ENCODE data around the gene ITPKC. TPM values are rescaled to one million over a fixed set of nuclear protein-coding genes. Genes with fewer than 3 reads are reported as not detected.

ITPKC gene
- total RNA-seq, 2 donors from 2014 or later = 40.8 to 44.5 TPM

DNA sequence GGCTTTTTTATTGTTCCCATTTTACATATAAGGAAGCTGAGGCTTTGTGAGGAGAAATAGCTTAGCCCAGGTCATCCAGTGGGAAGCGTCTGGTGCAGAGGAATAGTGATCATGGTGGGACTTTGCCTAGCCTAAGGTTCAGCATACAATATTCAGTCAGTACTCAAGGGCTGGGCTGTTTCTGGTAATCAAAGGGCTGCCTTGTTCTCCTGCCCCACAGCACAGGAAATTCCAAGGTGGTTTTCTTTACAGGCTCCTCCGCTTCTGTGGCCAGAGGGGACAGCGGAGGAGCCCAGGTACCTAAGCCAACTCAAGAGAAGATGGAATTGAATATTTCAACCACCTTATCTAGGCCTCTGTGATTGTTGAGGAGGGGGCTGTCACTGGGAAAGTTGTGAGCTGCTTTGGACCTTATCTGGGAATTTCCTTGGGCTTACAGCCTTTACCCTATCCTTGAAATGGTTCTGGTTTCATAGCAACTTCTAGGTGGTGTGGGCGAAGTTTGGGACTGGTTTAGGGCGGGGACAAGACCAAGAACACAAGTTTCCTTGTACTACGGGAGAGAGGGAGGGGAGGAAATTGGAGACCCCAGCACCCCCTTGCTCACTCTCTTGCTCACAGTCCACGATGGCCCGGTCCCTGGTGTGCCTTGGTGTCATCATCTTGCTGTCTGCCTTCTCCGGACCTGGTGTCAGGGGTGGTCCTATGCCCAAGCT is 58.2 kb downstream of the ITPKC start, which contains the start of gene MIA:
Gene MIA (plus strand): TSS at position 606 of the 716 bp plus-strand sequence. CDS start 22 bp downstream, at position 628.
- WGBS = 58% methylated on average over 9 of the region's 9 CpGs
- no peak for DNase-seq (ENCODE audit: low spot score)
- intact Hi-C loops (cut with DNase I) = no loop called here
- TF ChIP-seq, protein P1, sequence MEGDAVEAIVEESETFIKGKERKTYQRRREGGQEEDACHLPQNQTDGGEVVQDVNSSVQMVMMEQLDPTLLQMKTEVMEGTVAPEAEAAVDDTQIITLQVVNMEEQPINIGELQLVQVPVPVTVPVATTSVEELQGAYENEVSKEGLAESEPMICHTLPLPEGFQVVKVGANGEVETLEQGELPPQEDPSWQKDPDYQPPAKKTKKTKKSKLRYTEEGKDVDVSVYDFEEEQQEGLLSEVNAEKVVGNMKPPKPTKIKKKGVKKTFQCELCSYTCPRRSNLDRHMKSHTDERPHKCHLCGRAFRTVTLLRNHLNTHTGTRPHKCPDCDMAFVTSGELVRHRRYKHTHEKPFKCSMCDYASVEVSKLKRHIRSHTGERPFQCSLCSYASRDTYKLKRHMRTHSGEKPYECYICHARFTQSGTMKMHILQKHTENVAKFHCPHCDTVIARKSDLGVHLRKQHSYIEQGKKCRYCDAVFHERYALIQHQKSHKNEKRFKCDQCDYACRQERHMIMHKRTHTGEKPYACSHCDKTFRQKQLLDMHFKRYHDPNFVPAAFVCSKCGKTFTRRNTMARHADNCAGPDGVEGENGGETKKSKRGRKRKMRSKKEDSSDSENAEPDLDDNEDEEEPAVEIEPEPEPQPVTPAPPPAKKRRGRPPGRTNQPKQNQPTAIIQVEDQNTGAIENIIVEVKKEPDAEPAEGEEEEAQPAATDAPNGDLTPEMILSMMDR (IDR thresholded peaks at IDR 0.05) = no peak
- TF ChIP-seq POLR2AphosphoS5 (IDR thresholded peaks at IDR 0.05) (no peak), POLR2A (IDR thresholded peaks at IDR 0.05) (no peak)
- H3K27me3 ChIP-seq (replicated peaks; ENCODE audit: insufficient read depth) = no peaks in the 10 kb centered on the region
- H3K9me3 ChIP-seq = no peaks in the 10 kb centered on the region
- no peaks in the 10 kb centered on the region for H3K4me1 ChIP-seq (replicated peaks)
- no peaks in the 10 kb centered on the region for H3K36me3 ChIP-seq
- H3K27ac ChIP-seq = no peak within 1 kb of the TSS
- H3K4me3 ChIP-seq = no peak within 1 kb of the TSS

GRCh38 chr19:40775632-40776022 is 58.7 kb downstream of the ITPKC start:
- no peak for DNase-seq (ENCODE audit: low spot score)
- Histone ChIP-seq H3K27ac (no peak overlapping the region), H3K4me1 (replicated peaks) (no peaks in the 10 kb centered on the region)

DNA sequence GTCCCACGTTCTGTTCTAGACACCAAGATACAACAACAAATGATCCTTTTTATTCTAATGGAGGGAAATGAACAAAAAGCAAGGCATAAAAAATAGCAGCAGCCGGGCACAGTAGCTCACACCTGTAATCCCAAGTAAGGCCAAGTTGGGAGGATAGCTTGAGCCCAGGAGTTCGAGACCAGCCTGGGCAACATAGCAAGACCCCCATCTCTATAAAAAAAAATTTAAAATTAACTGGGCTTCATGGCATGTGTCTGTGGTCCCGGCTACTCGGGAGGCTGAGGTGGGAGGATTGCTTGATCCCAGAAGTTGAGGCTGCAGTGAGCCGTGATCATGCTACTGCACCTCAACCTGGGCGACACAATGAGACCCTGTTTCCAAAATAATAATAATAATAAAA is 59.5 kb downstream of the ITPKC start:
- WGBS = 75% methylated on average over 7 of the region's 7 CpGs
- H3K4me3 ChIP-seq = no peak overlapping the region
- intact Hi-C loops (cut with DNase I) = no loop called here

More at GRCh38 chr19:40775632-40776022, 58.7 kb downstream of the ITPKC start:
- TF ChIP-seq POLR2A (IDR thresholded peaks at IDR 0.05) = no peak
- TF ChIP-seq POLR2AphosphoS5 (IDR thresholded peaks at IDR 0.05) = no peak
- TF ChIP-seq, protein P1 (IDR thresholded peaks at IDR 0.05) = no peak
- Histone ChIP-seq H3K9me3 (no peaks in the 10 kb centered on the region), H3K27me3 (replicated peaks; ENCODE audit: insufficient read depth) (no peaks in the 10 kb centered on the region), H3K4me3 (no peak overlapping the region), H3K36me3 (no peaks in the 10 kb centered on the region)
- 70% methylated on average over 10 of the region's 10 CpGs for WGBS
- intact Hi-C loops (cut with DNase I) = no loop called here

DNA sequence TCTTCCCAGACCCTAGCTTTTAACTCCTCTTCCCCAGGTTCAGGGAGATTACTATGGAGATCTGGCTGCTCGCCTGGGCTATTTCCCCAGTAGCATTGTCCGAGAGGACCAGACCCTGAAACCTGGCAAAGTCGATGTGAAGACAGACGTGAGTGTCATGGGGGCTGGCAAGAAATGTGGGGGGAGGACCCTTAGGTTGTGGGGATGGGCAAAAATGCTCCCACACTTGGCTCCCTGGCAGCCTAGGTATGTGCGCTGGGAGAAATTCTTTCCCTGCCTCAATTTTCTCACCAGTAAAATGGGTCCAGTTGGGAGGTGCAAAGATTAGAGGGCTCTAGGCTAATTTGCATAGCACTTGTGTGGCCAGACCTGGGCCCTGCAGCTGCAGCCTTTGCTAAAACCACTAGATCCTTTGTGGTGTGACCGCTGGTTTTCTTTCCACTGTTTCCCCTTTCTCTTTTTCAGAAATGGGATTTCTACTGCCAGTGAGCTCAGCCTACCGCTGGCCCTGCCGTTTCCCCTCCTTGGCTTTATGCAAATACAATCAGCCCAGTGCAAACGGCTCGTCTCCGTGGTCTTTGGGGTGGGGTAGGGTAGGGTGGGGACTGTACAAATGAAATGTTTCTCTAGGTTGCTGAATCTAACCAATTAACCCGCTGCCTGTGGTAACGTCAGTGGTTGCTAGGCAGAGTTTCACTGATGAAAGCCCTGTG is 60.2 kb downstream of the ITPKC start:
- intact Hi-C loops (cut with DNase I) = no loop called here
- no peaks in the 10 kb centered on the region for H3K4me1 ChIP-seq (replicated peaks)
- H3K27me3 ChIP-seq (replicated peaks; ENCODE audit: insufficient read depth) = no peaks in the 10 kb centered on the region
- WGBS = 8% methylated on average over 13 of the region's 13 CpGs
- TF ChIP-seq, protein P1 (IDR thresholded peaks at IDR 0.05) = no peak
- TF ChIP-seq POLR2AphosphoS5 (IDR thresholded peaks at IDR 0.05) (peak; percentile 34), POLR2A (IDR thresholded peaks at IDR 0.05) (no peak)
- H3K36me3 ChIP-seq = no peaks in the 10 kb centered on the region
- H3K4me3 ChIP-seq = peak overlapping the region; percentile 74 to 79
- DNase-seq (ENCODE audit: low spot score) = peak; percentile 90
- no peaks in the 10 kb centered on the region for H3K9me3 ChIP-seq
- peak overlapping the region; percentile 96 to 98 for H3K27ac ChIP-seq

More for the DNA sequence above, 59.5 kb downstream of the ITPKC start:
- no peak for DNase-seq (ENCODE audit: low spot score)
- no peaks in the 10 kb centered on the region for H3K4me1 ChIP-seq (replicated peaks)
- H3K36me3 ChIP-seq = no peaks in the 10 kb centered on the region
- H3K27ac ChIP-seq = peak overlapping the region in 1 of 2 donors; percentile 98
- H3K27me3 ChIP-seq (replicated peaks; ENCODE audit: insufficient read depth) = no peaks in the 10 kb centered on the region
- no peaks in the 10 kb centered on the region for H3K9me3 ChIP-seq
- TF ChIP-seq POLR2A (IDR thresholded peaks at IDR 0.05) (no peak), POLR2AphosphoS5 (IDR thresholded peaks at IDR 0.05) (no peak)
- TF ChIP-seq, protein P1 (IDR thresholded peaks at IDR 0.05) = no peak

All from prostate gland (tissue), 2 donors.